Measurements from ENCODE around the gene GPANK1. TPM values are rescaled to one million over a fixed set of nuclear protein-coding genes. Genes with fewer than 3 reads are reported as not detected.

The GPANK1 gene
- total and polyA plus RNA-seq, 2 donors from 2014 or later, result 17.7 to 28.6 TPM

DNA sequence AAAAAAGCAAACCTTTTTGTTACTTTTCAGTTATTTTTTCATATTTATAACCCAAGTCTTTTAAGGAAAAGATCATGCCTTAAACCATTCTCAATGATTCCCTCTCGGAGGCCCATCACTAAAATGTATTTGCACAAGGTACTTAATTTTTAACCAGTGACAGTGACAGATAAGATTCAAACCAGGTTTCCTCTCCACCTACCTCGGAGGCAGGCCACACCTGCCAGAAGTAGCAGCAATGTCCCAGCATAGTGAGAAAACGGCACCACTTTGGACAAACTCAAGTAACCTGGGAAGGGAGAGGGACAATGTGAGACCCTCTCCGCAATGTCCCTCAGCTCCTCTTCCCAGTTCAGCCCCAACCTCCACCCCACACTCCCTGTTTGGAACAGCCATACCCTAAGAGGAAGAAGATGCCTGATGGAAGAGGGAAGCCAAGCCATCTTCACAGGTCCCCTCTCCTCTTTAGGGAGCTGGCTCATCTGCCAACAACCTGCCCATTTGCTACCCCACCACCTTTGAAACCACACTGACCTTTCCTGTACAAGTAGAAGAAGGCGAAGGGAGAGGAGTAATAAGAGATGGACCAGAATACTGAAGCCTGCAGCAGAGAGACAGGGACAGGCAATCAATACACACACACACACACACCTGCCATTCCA is 36.1 kb upstream of the GPANK1 start:
- TF ChIP-seq CTCF (IDR thresholded peaks at IDR 0.05; ENCODE audit: borderline replicate concordance, extremely low read depth, insufficient read depth), result no peak
- intact Hi-C loops (cut with DNase I), result no loop called here
- peaks cover 3 to 9% (median 4%) of the 10 kb centered on the region in 3 donors for H3K36me3 ChIP-seq (ENCODE audit: control insufficient read depth in 2 of 3, insufficient read depth in 3 of 3, low read length in 3 of 3)
- H3K4me3 ChIP-seq (ENCODE audit: low read length in 3 of 3), result no peak overlapping the region
- no peak for DNase-seq
- no peak overlapping the region for H3K27ac ChIP-seq (ENCODE audit: low read depth in 2 of 2, low read length in 2 of 2)
- no peaks in the 10 kb centered on the region for H3K27me3 ChIP-seq (ENCODE audit: control insufficient read depth, insufficient read depth, low read length)
- H3K9ac ChIP-seq (ENCODE audit: low read length in 3 of 3), result no peak overlapping the region
- FAIRE-seq, result no peak
- H3K4me1 ChIP-seq (ENCODE audit: control insufficient read depth in 2 of 3, insufficient read depth in 2 of 3, low read depth in 1 of 3, low read length in 3 of 3), result peaks cover 0 to 10% (median 9%) of the 10 kb centered on the region in 3 donors
- H3K9me3 ChIP-seq (ENCODE audit: control insufficient read depth in 2 of 3, insufficient read depth in 1 of 3, low read length in 3 of 3), result no peaks in the 10 kb centered on the region

- Histone ChIP-seq H3K27me3 (ENCODE audit: control insufficient read depth, insufficient read depth, low read length) (no peaks in the 10 kb centered on the region), H3K27ac (ENCODE audit: low read depth in 2 of 2, low read length in 2 of 2) (no peak overlapping the region), H3K4me1 (ENCODE audit: control insufficient read depth in 2 of 3, insufficient read depth in 2 of 3, low read depth in 1 of 3, low read length in 3 of 3) (peaks cover 0 to 10% (median 9%) of the 10 kb centered on the region in 3 donors), H3K4me3 (ENCODE audit: low read length in 3 of 3) (no peak overlapping the region), H3K36me3 (ENCODE audit: control insufficient read depth in 2 of 3, insufficient read depth in 3 of 3, low read length in 3 of 3) (peaks cover 10 to 13% (median 12%) of the 10 kb centered on the region in 3 donors), H3K9ac (ENCODE audit: low read length in 3 of 3) (no peak overlapping the region), H3K9me3 (ENCODE audit: control insufficient read depth in 2 of 3, insufficient read depth in 1 of 3, low read length in 3 of 3) (no peaks in the 10 kb centered on the region)
- FAIRE-seq (no peak), DNase-seq (no peak)
- TF ChIP-seq CTCF (IDR thresholded peaks at IDR 0.05; ENCODE audit: borderline replicate concordance, extremely low read depth, insufficient read depth), result no peak
- intact Hi-C loops (cut with DNase I), result no loop called here
Measured at GRCh38 chr6:31697555-31697954, 32.8 kb upstream of the GPANK1 start.

GRCh38 chr6:31693535-31693934 is 28.7 kb upstream of the GPANK1 start:
- no peaks in the 10 kb centered on the region for H3K27me3 ChIP-seq (ENCODE audit: control insufficient read depth, insufficient read depth, low read length)
- no peak for FAIRE-seq
- TF ChIP-seq CTCF (IDR thresholded peaks at IDR 0.05; ENCODE audit: borderline replicate concordance, extremely low read depth, insufficient read depth), result no peak
- peaks cover 9 to 44% (median 38%) of the 10 kb centered on the region in 3 donors for H3K36me3 ChIP-seq (ENCODE audit: control insufficient read depth in 2 of 3, insufficient read depth in 3 of 3, low read length in 3 of 3)
- no peak overlapping the region for H3K27ac ChIP-seq (ENCODE audit: low read depth in 2 of 2, low read length in 2 of 2)
- no peaks in the 10 kb centered on the region for H3K9me3 ChIP-seq (ENCODE audit: control insufficient read depth in 2 of 3, insufficient read depth in 1 of 3, low read length in 3 of 3)
- no peaks in the 10 kb centered on the region for H3K4me1 ChIP-seq (ENCODE audit: control insufficient read depth in 2 of 3, insufficient read depth in 2 of 3, low read depth in 1 of 3, low read length in 3 of 3)
- no peak for DNase-seq
- H3K4me3 ChIP-seq (ENCODE audit: low read length in 3 of 3), result no peak overlapping the region
- intact Hi-C loops (cut with DNase I), result no loop called here
- H3K9ac ChIP-seq (ENCODE audit: low read length in 3 of 3), result no peak overlapping the region
